OCI-LY1 (cell line): ENCODE measurements around the gene TXNIP.

Experiments
- H2AFZ ChIP-seq: fragments of 200-600 bp; sonication (generic), shearing (Covaris generic); 2 replicates; pipeline ENCODE4 v1.6.0; 2014; ENCODE audit warnings: antibody characterized with exemption, mild to moderate bottlenecking, low read length
- H3F3A ChIP-seq: fragments of 200-600 bp; sonication (generic), shearing (Covaris generic); 2 replicates; pipeline ENCODE4 v1.6.0; 2014; ENCODE audit warnings: mild to moderate bottlenecking, antibody characterized with exemption, low read length, moderate library complexity; ENCODE audit not compliant: insufficient read depth
- H3K27ac ChIP-seq: fragments of 200-600 bp; sonication (generic); 2 replicates; pipeline ENCODE4 v1.5.1; 2014; ENCODE audit warnings: low read length, mixed run types, mild to moderate bottlenecking, low read depth; ENCODE audit not compliant: poor library complexity, severe bottlenecking
- H3K27me3 ChIP-seq: fragments of 200-600 bp; sonication (generic); 2 replicates; pipeline ENCODE4 v1.6.0; 2014; ENCODE audit warnings: antibody characterized with exemption, mild to moderate bottlenecking, low read length, moderate library complexity; ENCODE audit not compliant: insufficient read depth
- H3K36me3 ChIP-seq: fragments of 200-600 bp; sonication (generic); 2 replicates; pipeline ENCODE4 v1.6.1; 2014; ENCODE audit warnings: mild to moderate bottlenecking, antibody characterized with exemption, low read length, moderate library complexity, mixed read lengths; ENCODE audit not compliant: insufficient read depth
- H3K4me1 ChIP-seq: fragments of 200-600 bp; sonication (generic); 2 replicates; pipeline ENCODE4 v1.5.1; 2014; ENCODE audit warnings: mild to moderate bottlenecking, low read length, moderate library complexity; ENCODE audit not compliant: insufficient read depth, severe bottlenecking
- H3K4me2 ChIP-seq: fragments of 200-600 bp; sonication (generic), shearing (Covaris generic); 2 replicates; pipeline ENCODE4 v1.6.1; 2014; ENCODE audit warnings: low read length
- H3K4me3 ChIP-seq: fragments of 200-600 bp; sonication (generic); 2 replicates; pipeline ENCODE4 v1.5.1; 2014; ENCODE audit warnings: low read length, low read depth, mild to moderate bottlenecking, mixed read lengths; ENCODE audit not compliant: poor library complexity, severe bottlenecking
- H3K79me2 ChIP-seq: fragments of 200-600 bp; shearing (Covaris generic); 2 replicates; pipeline ENCODE4 v1.6.1; 2016; ENCODE audit warnings: mixed run types, low read length, mixed read lengths; ENCODE audit not compliant: insufficient read depth
- H3K9ac ChIP-seq: fragments of 200-600 bp; sonication (generic), shearing (Covaris generic); 2 replicates; pipeline ENCODE4 v1.6.1; 2014; ENCODE audit warnings: mild to moderate bottlenecking, low read length, mixed read lengths
- H3K9me2 ChIP-seq: fragments of 200-600 bp; sonication (generic), shearing (Covaris generic); 2 replicates; pipeline ENCODE4 v1.6.1; 2014; ENCODE audit warnings: low read depth, mild to moderate bottlenecking, low read length, mixed read lengths
- H3K9me3 ChIP-seq: fragments of 200-600 bp; shearing (Covaris generic); 2 replicates; pipeline ENCODE4 v1.6.1; 2014; ENCODE audit warnings: low read length, mixed read lengths
- H4K20me1 ChIP-seq: fragments of 200-600 bp; sonication (generic), shearing (Covaris generic); 2 replicates; pipeline ENCODE4 v1.6.0; 2016; ENCODE audit warnings: mild to moderate bottlenecking, low read length; ENCODE audit not compliant: insufficient read depth
- EZH2 ChIP-seq: fragments of 200-600 bp; sonication (generic), shearing (Covaris generic); IDR thresholded peaks from 2 replicates; pipeline ENCODE4 v1.8.0; 2017; ENCODE audit warnings: borderline replicate concordance, mixed run types, mild to moderate bottlenecking, antibody characterized with exemption, low read length, moderate library complexity, mixed read lengths
- TF ChIP-seq, protein P1 (sequence below): fragments of 200-600 bp; sonication (generic), shearing (Covaris generic); IDR thresholded peaks from 2 replicates; pipeline ENCODE4 v1.5.1; 2017; ENCODE audit warnings: mild to moderate bottlenecking, antibody characterized with exemption, low read length, moderate library complexity, mixed read lengths

Gene TXNIP

DNA sequence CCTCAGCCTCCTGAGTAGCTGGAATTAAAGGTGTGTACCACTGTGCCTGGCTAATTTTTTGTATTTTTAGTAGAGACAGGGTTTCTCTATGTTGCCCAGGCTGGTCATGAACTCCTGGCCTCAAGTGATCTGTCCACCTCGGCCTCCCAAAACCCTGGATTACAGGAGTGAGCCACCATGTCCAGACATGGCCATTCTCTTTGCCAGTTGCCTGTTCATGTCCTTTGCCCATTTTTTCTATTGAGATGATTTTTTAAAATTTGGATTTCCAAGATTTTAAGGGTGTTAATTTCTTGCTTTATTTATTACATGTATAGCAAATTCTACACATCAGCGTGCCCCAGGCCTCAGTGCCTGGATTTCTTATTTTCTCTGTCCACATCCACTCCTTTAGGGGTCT lies 29.1 kb downstream of the TXNIP start:
- no peak overlapping the region for H3K4me3 ChIP-seq
- no peaks in the 10 kb centered on the region for H3K27me3 ChIP-seq
- no peak overlapping the region for H3K9ac ChIP-seq
- TF ChIP-seq EZH2 = no peak
- TF ChIP-seq, protein P1, sequence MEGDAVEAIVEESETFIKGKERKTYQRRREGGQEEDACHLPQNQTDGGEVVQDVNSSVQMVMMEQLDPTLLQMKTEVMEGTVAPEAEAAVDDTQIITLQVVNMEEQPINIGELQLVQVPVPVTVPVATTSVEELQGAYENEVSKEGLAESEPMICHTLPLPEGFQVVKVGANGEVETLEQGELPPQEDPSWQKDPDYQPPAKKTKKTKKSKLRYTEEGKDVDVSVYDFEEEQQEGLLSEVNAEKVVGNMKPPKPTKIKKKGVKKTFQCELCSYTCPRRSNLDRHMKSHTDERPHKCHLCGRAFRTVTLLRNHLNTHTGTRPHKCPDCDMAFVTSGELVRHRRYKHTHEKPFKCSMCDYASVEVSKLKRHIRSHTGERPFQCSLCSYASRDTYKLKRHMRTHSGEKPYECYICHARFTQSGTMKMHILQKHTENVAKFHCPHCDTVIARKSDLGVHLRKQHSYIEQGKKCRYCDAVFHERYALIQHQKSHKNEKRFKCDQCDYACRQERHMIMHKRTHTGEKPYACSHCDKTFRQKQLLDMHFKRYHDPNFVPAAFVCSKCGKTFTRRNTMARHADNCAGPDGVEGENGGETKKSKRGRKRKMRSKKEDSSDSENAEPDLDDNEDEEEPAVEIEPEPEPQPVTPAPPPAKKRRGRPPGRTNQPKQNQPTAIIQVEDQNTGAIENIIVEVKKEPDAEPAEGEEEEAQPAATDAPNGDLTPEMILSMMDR = no peak
- no peaks in the 10 kb centered on the region for H3F3A ChIP-seq
- H3K36me3 ChIP-seq = peaks cover 7% of the 10 kb centered on the region
- H3K27ac ChIP-seq = no peak overlapping the region
- peaks cover 6% of the 10 kb centered on the region; the same call in 1 of the 2 replicates for H3K9me3 ChIP-seq
- peaks cover 23% of the 10 kb centered on the region for H3K4me1 ChIP-seq
- no peak overlapping the region for H2AFZ ChIP-seq
- no peaks in the 10 kb centered on the region for H3K9me2 ChIP-seq
- no peaks in the 10 kb centered on the region; the same call in 1 of the 2 replicates for H3K79me2 ChIP-seq
- H3K4me2 ChIP-seq = no peak overlapping the region
- H4K20me1 ChIP-seq = no peaks in the 10 kb centered on the region

DNA sequence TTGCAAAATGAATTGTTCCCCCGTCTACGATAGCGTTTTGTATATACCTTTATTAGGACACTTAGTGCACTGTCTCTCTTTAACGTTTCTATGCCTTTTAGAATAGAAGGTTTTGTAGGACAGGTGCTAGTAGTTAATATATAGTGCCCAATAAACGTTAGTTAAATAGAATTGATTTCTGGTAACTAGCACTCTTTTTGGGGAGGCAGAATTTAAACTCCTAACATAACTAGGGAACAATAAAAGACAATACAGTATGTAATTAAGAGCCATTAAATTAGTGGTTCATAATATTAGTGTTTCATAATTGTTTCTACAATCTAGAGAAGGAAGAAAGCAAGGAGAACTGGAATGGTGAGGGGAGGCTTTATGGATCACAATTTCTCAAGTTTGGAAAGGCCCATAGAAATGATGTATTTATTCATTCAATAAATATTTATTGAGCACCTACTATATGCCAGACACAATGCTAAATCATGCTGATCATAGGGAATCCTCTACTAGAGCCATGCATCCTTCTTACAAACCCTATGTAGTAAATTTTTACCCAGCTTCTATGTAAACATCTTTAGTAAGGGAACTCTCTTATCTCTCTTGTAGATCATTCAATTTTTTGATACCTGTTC lies 31.1 kb downstream of the TXNIP start:
- Histone ChIP-seq H4K20me1 (no peaks in the 10 kb centered on the region), H3K4me2 (peak overlapping the region; percentile 75), H3K9me2 (no peaks in the 10 kb centered on the region), H3K4me3 (peak overlapping the region; percentile 71), H3F3A (no peaks in the 10 kb centered on the region), H3K36me3 (peaks cover 7% of the 10 kb centered on the region), H3K9ac (peak overlapping the region; percentile 74), H2AFZ (no peak overlapping the region), H3K27me3 (no peaks in the 10 kb centered on the region), H3K27ac (peak overlapping the region; percentile 67), H3K79me2 (no peaks in the 10 kb centered on the region; the same call in 1 of the 2 replicates), H3K9me3 (peaks cover 6% of the 10 kb centered on the region; the same call in 1 of the 2 replicates), H3K4me1 (peaks cover 40% of the 10 kb centered on the region)
- no peak for TF ChIP-seq EZH2
- TF ChIP-seq, protein P1 = no peak

DNA sequence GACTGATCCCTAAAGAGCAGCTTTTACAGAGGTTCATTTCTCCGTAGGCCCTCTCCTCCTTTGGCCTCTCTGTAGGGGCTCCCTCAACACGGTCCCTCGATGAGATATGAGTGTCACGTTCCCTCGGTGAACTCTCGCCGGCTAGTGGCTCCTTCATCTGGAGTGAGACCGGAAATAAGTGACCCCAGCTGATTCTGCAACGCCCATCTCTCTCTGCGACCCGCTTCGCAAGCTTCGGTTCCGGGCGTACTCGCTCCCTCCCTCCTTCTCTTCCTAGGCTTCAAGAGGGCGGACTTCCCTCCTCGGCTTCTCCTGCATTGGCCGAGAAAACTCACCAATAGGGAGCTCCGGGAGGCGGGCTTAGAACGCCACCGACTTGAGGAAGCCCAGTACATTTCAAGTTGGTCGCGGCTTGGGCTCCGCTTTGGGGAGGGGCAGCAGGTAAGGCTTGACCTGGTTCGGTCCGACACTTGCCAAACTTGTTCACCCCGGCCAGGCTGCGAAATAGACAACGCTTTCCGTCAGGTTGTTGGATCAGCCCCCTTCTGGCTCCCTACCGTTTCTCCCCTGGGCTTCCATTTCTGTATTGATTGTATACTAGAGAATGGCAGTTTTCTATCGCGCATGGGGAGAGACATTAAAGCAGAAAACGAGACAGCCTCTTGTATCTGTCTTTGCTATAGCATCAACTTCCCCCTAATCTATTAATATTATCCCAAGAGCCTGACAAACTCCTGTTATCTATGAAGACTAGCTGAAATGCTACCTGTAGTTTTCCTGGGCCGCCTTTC lies 31.9 kb downstream of the TXNIP start, which contains the start of the genes ANKRD34A and POLR3GL:
TSS of gene ANKRD34A (minus strand) at position 248 of the 791 bp plus-strand sequence. CDS start 2,816 bp downstream, outside the sequence.
TSS of gene POLR3GL (plus strand) at position 363 of the 791 bp plus-strand sequence. CDS start 10,176 bp downstream, outside the sequence.
- TF ChIP-seq EZH2 = no peak
- TF ChIP-seq, protein P1 = no peak
- Histone ChIP-seq H3K9ac (peak within 1 kb of the TSS; percentile 78), H3K9me3 (peaks cover 6% of the 10 kb centered on the region; the same call in 1 of the 2 replicates), H4K20me1 (no peaks in the 10 kb centered on the region), H3K36me3 (peaks cover 7% of the 10 kb centered on the region), H3K9me2 (no peaks in the 10 kb centered on the region), H2AFZ (no peak within 1 kb of the TSS), H3K79me2 (no peaks in the 10 kb centered on the region; the same call in 1 of the 2 replicates), H3K27ac (peak within 1 kb of the TSS; percentile 80), H3F3A (no peaks in the 10 kb centered on the region), H3K27me3 (no peaks in the 10 kb centered on the region), H3K4me2 (peak within 1 kb of the TSS; percentile 75), H3K4me1 (peaks cover 47% of the 10 kb centered on the region), H3K4me3 (peak within 1 kb of the TSS; percentile 71)
